Measurements from ENCODE around the gene ERBB4.
"Not testable (repeated sequence)": the region's sequence is repeated elsewhere in the genome, so short reads cannot be mapped to it uniquely, and the experiment has no call there.

ERBB4 gene

DNA sequence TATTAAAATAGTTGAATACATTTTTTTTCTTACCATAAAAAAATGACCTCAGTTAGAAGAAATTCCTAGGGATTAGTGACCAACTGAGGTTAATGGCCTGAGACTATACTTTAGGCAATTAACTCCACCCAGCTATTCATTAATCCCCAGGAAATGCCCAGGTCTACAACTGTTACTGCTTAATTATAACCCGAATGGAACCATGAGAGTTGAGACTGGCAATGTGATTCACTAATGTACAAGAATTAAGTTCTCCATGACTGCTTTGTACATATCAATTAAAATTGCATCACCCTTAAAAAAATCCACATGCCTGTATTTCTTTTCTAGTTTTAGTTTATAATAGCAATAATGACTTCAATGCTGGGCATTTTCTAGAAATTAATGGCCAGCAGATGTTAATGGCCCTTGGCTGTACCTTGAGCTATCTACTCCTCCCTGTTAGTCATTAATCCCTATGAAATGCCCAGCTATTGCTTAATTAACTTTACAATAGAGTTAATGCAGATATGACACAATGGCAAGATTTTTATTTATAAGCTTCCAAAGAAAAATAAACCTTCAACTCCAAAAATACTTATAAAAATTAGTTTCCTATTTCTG, 44.1 kb downstream of the ERBB4 start:
- FAIRE-seq (no peak), DNase-seq (ENCODE audit: insufficient read length, low spot score) (no peak)
- TF ChIP-seq POLR2A (IDR thresholded peaks at IDR 0.05; ENCODE audit: low read depth, low read length) = no peak

GRCh38 chr2:212489719-212490346, 48.8 kb downstream of the ERBB4 start:
- FAIRE-seq = no peak
- no peak for DNase-seq (ENCODE audit: insufficient read length, low spot score)
- TF ChIP-seq POLR2A (IDR thresholded peaks at IDR 0.05; ENCODE audit: low read depth, low read length) = no peak

DNA sequence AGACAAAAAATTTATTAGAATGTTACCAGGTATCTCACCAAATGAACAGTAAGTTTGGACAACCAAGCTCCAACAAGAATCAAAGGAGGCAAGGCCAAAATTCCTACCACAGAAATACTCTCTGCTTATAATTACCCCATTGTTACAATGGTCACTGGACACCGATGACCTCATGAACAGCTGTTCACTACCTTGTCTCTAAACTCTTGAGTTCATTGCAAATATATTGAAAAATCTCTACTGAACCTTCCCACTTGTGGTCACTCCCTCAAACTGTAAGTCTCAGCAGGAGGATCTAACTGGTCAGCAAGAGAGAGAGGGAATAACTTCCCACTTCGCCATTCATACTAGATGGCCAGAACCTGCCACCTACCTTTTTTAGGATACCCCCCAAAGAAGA, 50.0 kb downstream of the ERBB4 start:
- DNase-seq (ENCODE audit: insufficient read length, low spot score) (no peak), FAIRE-seq (no peak)
- TF ChIP-seq POLR2A (IDR thresholded peaks at IDR 0.05; ENCODE audit: low read depth, low read length) = no peak

- DNase-seq (ENCODE audit: insufficient read length, low spot score) (no peak), FAIRE-seq (no peak)
- TF ChIP-seq POLR2A (IDR thresholded peaks at IDR 0.05; ENCODE audit: low read depth, low read length) = no peak
Observed at GRCh38 chr2:212484563-212485080, 54.0 kb downstream of the ERBB4 start.

- DNase-seq (ENCODE audit: insufficient read length, low spot score) (no peak), FAIRE-seq (no peak)
- no peak for TF ChIP-seq POLR2A (IDR thresholded peaks at IDR 0.05; ENCODE audit: low read depth, low read length)
Observed at GRCh38 chr2:212480447-212480846, 58.2 kb downstream of the ERBB4 start.

DNA sequence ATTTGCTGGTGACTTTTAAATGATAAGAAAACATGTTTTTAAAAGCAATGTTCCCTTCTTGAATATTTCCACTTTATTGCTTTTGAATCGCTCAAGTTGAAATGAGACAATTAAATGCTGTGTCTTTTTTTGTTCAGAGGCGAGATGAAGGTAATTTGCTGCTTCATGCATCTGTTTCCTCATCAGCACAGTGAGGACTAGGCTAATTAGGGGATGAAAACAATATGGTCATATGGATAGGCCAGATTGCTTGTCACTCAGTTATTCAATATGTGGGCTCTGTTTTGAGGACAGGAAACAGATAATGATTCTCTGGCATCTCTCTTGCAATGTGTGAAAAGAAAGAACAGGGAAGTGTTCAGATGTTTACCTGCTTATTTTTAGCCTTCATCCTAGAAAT, 61.0 kb downstream of the ERBB4 start:
- DNase-seq (ENCODE audit: insufficient read length, low spot score) (no peak), FAIRE-seq (no peak)
- no peak for TF ChIP-seq POLR2A (IDR thresholded peaks at IDR 0.05; ENCODE audit: low read depth, low read length)

GRCh38 chr2:212473211-212473610, 65.4 kb downstream of the ERBB4 start:
- DNase-seq (ENCODE audit: insufficient read length, low spot score) = no peak
- no peak for FAIRE-seq

DNA sequence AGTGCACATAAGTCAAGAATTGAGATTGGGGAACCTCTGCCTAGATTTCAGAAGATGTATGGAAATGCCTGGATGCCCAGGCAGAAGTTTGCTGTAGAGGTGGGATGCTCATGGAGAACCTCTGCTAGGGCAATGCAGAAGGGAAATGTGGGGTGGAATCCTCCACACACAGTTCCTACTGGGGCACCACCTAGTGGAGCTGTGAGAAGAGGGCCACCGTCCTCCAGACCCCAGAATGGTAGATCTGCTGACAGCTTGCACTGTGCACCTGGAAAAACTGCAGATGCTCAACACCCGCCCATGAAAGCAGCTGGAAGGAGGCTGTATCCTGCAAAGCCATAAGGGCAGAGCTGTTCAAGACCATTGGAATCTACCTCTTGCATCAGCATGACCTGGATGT, 71.1 kb downstream of the ERBB4 start:
- DNase-seq (ENCODE audit: insufficient read length, low spot score); FAIRE-seq: not testable (repeated sequence)

More at GRCh38 chr2:212473211-212473610, 65.4 kb downstream of the ERBB4 start:
- TF ChIP-seq POLR2A (IDR thresholded peaks at IDR 0.05; ENCODE audit: low read depth, low read length) = no peak

DNA sequence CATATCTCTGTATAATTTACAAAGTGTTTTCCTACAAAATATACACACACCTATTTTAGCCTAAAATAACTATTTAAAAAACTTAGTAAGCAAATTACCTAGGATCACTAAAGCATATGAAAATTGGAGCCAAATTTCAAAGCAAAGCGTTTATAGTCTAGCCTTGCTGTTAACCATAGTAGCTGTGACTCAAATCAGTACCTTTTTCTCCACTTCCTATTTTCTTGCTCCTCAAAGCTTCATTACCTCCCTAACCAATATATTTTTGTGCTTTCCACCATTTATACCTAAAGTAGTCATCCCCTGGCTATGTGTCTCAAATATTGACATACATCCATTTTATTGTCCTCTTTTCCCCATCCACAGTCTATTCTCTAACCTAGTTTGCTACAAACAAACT, 73.1 kb downstream of the ERBB4 start:
- no peak for FAIRE-seq
- TF ChIP-seq POLR2A (IDR thresholded peaks at IDR 0.05; ENCODE audit: low read depth, low read length) = no peak
- DNase-seq (ENCODE audit: insufficient read length, low spot score) = no peak

- not testable (repeated sequence) for DNase-seq (ENCODE audit: insufficient read length, low spot score); FAIRE-seq
Observed at GRCh38 chr2:212461708-212462107, 76.9 kb downstream of the ERBB4 start.

GRCh38 chr2:212454149-212454548, 84.5 kb downstream of the ERBB4 start:
- DNase-seq (ENCODE audit: insufficient read length, low spot score) = no peak
- FAIRE-seq = no peak
- TF ChIP-seq POLR2A (IDR thresholded peaks at IDR 0.05; ENCODE audit: low read depth, low read length) = no peak

- DNase-seq (ENCODE audit: insufficient read length, low spot score) (peak; percentile 34), FAIRE-seq (peak; percentile 95)
- no peak for TF ChIP-seq POLR2A (IDR thresholded peaks at IDR 0.05; ENCODE audit: low read depth, low read length)
Observed at GRCh38 chr2:212451786-212452231, 86.8 kb downstream of the ERBB4 start.

GRCh38 chr2:212448698-212449097, 89.9 kb downstream of the ERBB4 start:
- TF ChIP-seq POLR2A (IDR thresholded peaks at IDR 0.05; ENCODE audit: low read depth, low read length) = no peak
- FAIRE-seq (peak; percentile 41), DNase-seq (ENCODE audit: insufficient read length, low spot score) (no peak)

GRCh38 chr2:212441821-212442220, 96.8 kb downstream of the ERBB4 start:
- FAIRE-seq = no peak
- TF ChIP-seq POLR2A (IDR thresholded peaks at IDR 0.05; ENCODE audit: low read depth, low read length) = no peak
- no peak for DNase-seq (ENCODE audit: insufficient read length, low spot score)

GRCh38 chr2:212441141-212441540, 97.5 kb downstream of the ERBB4 start:
- no peak for FAIRE-seq
- TF ChIP-seq POLR2A (IDR thresholded peaks at IDR 0.05; ENCODE audit: low read depth, low read length) = no peak
- no peak for DNase-seq (ENCODE audit: insufficient read length, low spot score)

Data from H54 (cell line).